Esophagus muscularis mucosa (tissue), 4 donors: ENCODE measurements around the gene FAAP20.
A peak's percentile ranks its signal among the peaks of the same experiment; 100 is the strongest.

Experiments
- EP300 ChIP-seq: sonication (generic); formaldehyde crosslinking; IDR thresholded peaks from one replicate; pipeline ENCODE4 v1.6.1; 2017; ENCODE audit warnings: antibody characterized with exemption
- POLR2A ChIP-seq: fragments of 450-650 bp; IDR thresholded peaks from one replicate; pipeline ENCODE4 v1.6.1; 2017; ENCODE audit warnings: antibody characterized with exemption, moderate library complexity, mild to moderate bottlenecking, low read depth
- POLR2AphosphoS5 ChIP-seq, 2 donors: sonication (generic); formaldehyde crosslinking; IDR thresholded peaks; one replicate each; pipeline ENCODE4 v1.6.1; 2017; ENCODE audit warnings: antibody characterized with exemption in 2 of 2
- TF ChIP-seq, protein P1 (sequence below), 3 experiments: fragments of 200-600 bp in 2 of 3; fragments of 450-650 bp in 1 of 3; sonication (generic) in 2 of 3; IDR thresholded peaks; one replicate each; pipeline ENCODE4 v1.5.1; 2017 to 2019; ENCODE audit warnings: antibody characterized with exemption in 3 of 3, mild to moderate bottlenecking in 2 of 3, moderate library complexity in 1 of 3

DNA sequence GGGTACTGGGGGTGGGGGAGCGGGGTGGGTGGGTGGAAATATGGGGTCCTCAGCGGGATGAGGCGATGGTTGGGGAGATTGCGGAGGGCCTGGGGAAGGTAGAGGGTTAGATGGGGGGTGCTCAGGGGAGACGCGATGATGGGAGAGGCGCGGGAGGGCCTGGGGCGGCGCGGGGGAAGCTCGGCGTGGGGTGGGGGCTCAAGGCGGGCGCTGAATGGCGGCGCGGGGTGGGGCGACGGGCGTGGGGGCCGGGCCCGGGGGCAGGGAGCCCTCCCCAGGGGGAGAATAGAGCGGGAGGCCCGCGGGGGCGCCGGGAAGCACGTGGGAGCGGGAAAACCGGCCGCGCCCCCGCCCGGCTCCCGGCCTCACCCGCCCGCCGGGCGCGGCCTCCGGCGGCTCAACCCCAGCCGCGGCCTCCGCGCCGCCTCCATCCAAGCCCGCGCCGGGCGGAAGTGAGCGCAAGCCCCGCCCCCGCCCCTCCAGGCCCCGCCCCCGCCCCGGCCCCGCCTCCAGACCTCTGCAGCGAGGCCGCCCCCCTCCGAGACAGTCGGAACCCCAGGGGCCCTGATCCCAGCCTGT is at the start of gene FAAP20:
- TF ChIP-seq, protein P1, sequence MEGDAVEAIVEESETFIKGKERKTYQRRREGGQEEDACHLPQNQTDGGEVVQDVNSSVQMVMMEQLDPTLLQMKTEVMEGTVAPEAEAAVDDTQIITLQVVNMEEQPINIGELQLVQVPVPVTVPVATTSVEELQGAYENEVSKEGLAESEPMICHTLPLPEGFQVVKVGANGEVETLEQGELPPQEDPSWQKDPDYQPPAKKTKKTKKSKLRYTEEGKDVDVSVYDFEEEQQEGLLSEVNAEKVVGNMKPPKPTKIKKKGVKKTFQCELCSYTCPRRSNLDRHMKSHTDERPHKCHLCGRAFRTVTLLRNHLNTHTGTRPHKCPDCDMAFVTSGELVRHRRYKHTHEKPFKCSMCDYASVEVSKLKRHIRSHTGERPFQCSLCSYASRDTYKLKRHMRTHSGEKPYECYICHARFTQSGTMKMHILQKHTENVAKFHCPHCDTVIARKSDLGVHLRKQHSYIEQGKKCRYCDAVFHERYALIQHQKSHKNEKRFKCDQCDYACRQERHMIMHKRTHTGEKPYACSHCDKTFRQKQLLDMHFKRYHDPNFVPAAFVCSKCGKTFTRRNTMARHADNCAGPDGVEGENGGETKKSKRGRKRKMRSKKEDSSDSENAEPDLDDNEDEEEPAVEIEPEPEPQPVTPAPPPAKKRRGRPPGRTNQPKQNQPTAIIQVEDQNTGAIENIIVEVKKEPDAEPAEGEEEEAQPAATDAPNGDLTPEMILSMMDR (IDR thresholded peaks at IDR 0.05), result no peak
- TF ChIP-seq POLR2A (no peak), POLR2AphosphoS5 (IDR thresholded peaks at IDR 0.05) (peak in 1 of 2 donors; percentile 3), EP300 (no peak)
